ENCODE data around the gene DYNLRB1.

DNA sequence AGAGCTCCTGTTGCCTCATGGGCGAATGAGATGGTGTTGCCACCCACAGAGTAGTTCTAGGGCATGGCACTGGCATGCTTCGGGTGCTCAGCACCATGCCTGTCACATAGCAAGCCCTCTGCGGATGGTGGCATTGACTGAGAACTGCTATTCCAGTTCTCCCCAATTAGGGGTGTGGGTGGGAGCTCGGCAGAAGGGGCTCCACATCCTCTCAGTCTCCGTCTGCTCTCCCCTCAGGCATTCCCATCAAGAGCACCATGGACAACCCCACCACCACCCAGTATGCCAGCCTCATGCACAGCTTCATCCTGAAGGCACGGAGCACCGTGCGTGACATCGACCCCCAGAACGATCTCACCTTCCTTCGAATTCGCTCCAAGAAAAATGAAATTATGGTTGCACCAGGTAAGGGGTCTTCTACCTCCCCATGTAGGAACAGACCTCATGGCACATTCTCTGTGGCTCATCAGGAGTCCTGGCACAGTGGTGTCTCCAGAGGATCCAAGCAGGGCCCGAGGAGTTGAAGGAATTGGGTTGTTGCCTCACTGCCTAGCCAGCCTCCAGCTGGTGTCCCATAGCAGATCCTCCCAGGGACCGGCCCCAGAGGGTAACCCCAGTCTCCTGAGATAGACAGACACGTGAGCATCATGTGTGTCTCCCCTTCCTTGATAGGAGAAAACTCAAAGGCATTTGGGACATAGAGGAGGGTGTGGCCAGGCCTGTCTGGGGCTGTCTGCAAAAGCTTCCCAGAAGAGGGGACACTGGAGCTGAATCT lies 18.4 kb downstream of the DYNLRB1 start:
- TF ChIP-seq, protein P1, sequence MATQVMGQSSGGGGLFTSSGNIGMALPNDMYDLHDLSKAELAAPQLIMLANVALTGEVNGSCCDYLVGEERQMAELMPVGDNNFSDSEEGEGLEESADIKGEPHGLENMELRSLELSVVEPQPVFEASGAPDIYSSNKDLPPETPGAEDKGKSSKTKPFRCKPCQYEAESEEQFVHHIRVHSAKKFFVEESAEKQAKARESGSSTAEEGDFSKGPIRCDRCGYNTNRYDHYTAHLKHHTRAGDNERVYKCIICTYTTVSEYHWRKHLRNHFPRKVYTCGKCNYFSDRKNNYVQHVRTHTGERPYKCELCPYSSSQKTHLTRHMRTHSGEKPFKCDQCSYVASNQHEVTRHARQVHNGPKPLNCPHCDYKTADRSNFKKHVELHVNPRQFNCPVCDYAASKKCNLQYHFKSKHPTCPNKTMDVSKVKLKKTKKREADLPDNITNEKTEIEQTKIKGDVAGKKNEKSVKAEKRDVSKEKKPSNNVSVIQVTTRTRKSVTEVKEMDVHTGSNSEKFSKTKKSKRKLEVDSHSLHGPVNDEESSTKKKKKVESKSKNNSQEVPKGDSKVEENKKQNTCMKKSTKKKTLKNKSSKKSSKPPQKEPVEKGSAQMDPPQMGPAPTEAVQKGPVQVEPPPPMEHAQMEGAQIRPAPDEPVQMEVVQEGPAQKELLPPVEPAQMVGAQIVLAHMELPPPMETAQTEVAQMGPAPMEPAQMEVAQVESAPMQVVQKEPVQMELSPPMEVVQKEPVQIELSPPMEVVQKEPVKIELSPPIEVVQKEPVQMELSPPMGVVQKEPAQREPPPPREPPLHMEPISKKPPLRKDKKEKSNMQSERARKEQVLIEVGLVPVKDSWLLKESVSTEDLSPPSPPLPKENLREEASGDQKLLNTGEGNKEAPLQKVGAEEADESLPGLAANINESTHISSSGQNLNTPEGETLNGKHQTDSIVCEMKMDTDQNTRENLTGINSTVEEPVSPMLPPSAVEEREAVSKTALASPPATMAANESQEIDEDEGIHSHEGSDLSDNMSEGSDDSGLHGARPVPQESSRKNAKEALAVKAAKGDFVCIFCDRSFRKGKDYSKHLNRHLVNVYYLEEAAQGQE (IDR thresholded peaks at IDR 0.05; ENCODE audit: insufficient read depth in 1 of 2, low read depth in 2 of 2, low read length in 2 of 2), result no peak
- no peak for TF ChIP-seq TAF1 (IDR thresholded peaks at IDR 0.05; ENCODE audit: borderline replicate concordance, insufficient read depth, low read length)
